Measurements from ENCODE around the gene ZNF48.

DNA sequence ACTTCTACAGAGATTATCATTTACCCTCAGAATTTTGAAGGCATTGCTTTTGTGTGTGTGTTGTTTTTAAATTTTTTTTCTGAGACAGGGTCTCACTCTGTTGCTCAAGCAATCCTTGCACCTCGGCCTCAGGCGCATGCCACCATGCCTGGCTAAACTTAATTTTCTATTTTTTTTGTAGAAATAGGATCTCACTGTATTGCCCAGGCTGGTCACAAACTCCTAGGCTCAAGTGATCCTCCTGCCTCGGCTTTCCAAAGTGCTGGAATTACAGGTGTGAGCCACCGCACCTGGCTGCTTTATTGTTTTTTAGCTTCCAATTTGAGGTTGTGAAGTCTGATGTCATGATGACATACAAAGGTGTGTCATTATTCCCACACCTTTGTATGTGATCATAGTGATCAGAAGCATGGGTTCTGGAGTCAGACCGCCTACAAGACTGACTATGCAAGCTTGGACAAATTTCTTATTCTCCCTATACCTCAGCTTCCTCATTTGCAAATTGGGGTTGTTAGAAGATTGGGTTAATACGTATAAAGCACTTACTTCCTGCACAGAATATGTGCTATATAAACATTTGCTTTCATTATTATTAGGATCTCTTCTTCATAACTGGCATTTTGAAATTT, 44.6 kb downstream of the ZNF48 start:
- TF ChIP-seq, protein P1, sequence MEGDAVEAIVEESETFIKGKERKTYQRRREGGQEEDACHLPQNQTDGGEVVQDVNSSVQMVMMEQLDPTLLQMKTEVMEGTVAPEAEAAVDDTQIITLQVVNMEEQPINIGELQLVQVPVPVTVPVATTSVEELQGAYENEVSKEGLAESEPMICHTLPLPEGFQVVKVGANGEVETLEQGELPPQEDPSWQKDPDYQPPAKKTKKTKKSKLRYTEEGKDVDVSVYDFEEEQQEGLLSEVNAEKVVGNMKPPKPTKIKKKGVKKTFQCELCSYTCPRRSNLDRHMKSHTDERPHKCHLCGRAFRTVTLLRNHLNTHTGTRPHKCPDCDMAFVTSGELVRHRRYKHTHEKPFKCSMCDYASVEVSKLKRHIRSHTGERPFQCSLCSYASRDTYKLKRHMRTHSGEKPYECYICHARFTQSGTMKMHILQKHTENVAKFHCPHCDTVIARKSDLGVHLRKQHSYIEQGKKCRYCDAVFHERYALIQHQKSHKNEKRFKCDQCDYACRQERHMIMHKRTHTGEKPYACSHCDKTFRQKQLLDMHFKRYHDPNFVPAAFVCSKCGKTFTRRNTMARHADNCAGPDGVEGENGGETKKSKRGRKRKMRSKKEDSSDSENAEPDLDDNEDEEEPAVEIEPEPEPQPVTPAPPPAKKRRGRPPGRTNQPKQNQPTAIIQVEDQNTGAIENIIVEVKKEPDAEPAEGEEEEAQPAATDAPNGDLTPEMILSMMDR (optimal IDR thresholded peaks at IDR 0.05 in 1 of 3, IDR thresholded peaks at IDR 0.05 in 1 of 3, conservative IDR thresholded peaks at IDR 0.05 in 1 of 3; ENCODE audit: extremely low read depth in 1 of 3, insufficient read depth in 2 of 3, low read length in 3 of 3), result no peak
- no peak for TF ChIP-seq EZH2 (IDR thresholded peaks at IDR 0.05; ENCODE audit: low read length)
